Upper lobe of left lung (tissue), 6 donors: Measurements from ENCODE around the gene PRDM16. TPM values are rescaled to one million over a fixed set of nuclear protein-coding genes. Genes with fewer than 3 reads are reported as not detected.

Experiments
- ATAC-seq, 2 donors: fragments of 200-7000 bp; cut with Tn5 transposase; one replicate each; pipeline ENCODE4 v1.9.1; 2022; ENCODE audit warnings: mild to moderate bottlenecking in 2 of 2, moderate library complexity in 2 of 2; ENCODE audit not compliant: low FRiP score in 2 of 2
- DNase-seq, 2 donors: peaks; one replicate each; pipeline ENCODE4 v3.0.0-alpha.2; 2019 to 2020
- H3K27ac ChIP-seq, 4 donors: fragments of 200-600 bp; sonication (generic); one replicate each; pipeline ENCODE4 v1.5.1; 2016 to 2019
- H3K27me3 ChIP-seq, 4 donors: fragments of 200-600 bp; sonication (generic); one replicate each; pipeline ENCODE4 v1.5.1; 2017 to 2019
- H3K36me3 ChIP-seq, 4 donors: fragments of 200-600 bp; sonication (generic); one replicate each; pipeline ENCODE4 v1.5.1; 2016 to 2019
- H3K4me1 ChIP-seq, 4 donors: fragments of 200-600 bp; sonication (generic); one replicate each; pipeline ENCODE4 v1.5.1; 2018 to 2019
- H3K4me3 ChIP-seq, 4 donors: fragments of 200-600 bp; sonication (generic); one replicate each; pipeline ENCODE4 v1.5.1; 2017 to 2019; ENCODE audit warnings: mild to moderate bottlenecking in 2 of 4, moderate library complexity in 1 of 4
- H3K9me3 ChIP-seq, 4 donors: fragments of 200-600 bp; sonication (generic); one replicate each; pipeline ENCODE4 v1.5.1; 2018 to 2019
- EP300 ChIP-seq, 4 donors: sonication (generic); formaldehyde crosslinking; IDR thresholded peaks; one replicate each; pipeline ENCODE4 v1.5.1; 2017; ENCODE audit warnings: antibody characterized with exemption in 4 of 4, control low read depth in 2 of 4
- POLR2A ChIP-seq, 4 donors: fragments of 450-650 bp; IDR thresholded peaks; one replicate each; pipeline ENCODE4 v1.5.1; 2016 to 2017; ENCODE audit warnings: antibody characterized with exemption in 4 of 4, mild to moderate bottlenecking in 2 of 4
- POLR2AphosphoS5 ChIP-seq, 2 donors: sonication (generic); formaldehyde crosslinking; IDR thresholded peaks; one replicate each; pipeline ENCODE4 v1.5.1; 2017; ENCODE audit warnings: antibody characterized with exemption in 2 of 2
- WGBS, 2 donors: methylation state at CpG; one replicate each; pipeline ENCODE4 v1.1.5; 2017 to 2018; 5-methylcytosine and 5-hydroxymethylcytosine counted together
- total RNA-seq, 6 donors: library from RNA; depleted of rRNA in 4 of 6; stranded (reverse); fragments of >200 nt in 4 of 6; gene quantifications; one replicate each; pipeline versions ENCODE4 v1.1.0 to v1.2.1, GENCODE V29; 2016 to 2021
- TF ChIP-seq, protein P1 (sequence below), 6 experiments: fragments of 450-650 bp in 4 of 6; fragments of 200-600 bp in 2 of 6; sonication (generic) in 2 of 6; IDR thresholded peaks; one replicate each; pipeline ENCODE4 v1.5.1; 2016 to 2019; ENCODE audit warnings: antibody characterized with exemption in 6 of 6
- donor health status: DM: no; HTN: no; CAD: no; lungs with moderate emphysema.
- donor health status: DM: no; HTN: yes; CAD: no; lungs with severe emphysema.

Gene PRDM16
- total RNA-seq, 6 donors from 2014 or later, result 12.3 to 54.5 (median 21.2) TPM

DNA sequence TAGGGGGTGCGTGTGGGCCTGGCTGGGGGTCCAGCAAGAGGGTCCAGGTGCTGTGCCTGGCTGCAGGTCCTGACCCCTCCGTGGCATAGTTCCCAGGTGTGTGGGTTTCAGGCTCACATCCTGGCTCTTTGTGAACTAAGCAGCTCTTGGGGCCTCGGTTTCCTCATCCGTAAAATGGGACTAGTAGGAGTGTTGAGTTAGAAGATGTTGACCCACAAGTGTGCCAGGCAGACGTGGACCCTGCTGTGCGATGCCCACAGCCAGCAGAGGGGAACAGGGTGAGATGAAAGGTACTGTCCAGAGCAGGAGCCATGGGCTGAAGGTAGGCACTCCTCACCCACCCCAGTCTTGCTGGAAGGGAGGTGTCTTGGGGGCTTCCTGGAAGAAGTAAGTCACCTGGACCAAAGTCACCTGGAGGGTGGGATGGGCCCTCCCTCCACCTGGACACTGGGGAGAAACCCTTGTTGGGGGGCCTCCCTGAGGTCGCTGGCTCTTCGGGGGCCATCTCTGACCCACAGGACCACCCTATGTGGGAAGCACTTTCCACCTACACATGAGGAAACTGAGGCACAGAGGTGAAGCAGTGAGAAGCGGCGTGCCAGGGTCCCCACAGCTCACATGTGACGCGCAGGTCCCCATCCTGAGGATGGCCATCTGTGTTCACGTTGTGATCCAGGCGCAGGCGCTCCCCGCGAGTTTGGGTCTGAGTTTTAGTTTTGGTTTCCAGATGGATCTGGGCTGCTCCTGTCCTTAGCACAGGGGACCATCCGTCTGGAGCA lies 386.9 kb downstream of the PRDM16 start:
- H3K9me3 ChIP-seq, result no peaks in the 10 kb centered on the region
- peaks cover 0 to 12% (median 0%) of the 10 kb centered on the region in 4 donors for H3K27me3 ChIP-seq
- H3K4me1 ChIP-seq, result peaks cover 22 to 36% (median 29%) of the 10 kb centered on the region in 4 donors
- DNase-seq (no peak), ATAC-seq (no peak)
- H3K27ac ChIP-seq, result peak overlapping the region in 2 of 4 donors; percentile 46 to 82
- WGBS, 2 donors, result 89 to 93% methylated on average over 6 to 18 of the region's 18 CpGs
- TF ChIP-seq EP300 (IDR thresholded peaks at IDR 0.05) (no peak), POLR2A (IDR thresholded peaks at IDR 0.05) (no peak), POLR2AphosphoS5 (IDR thresholded peaks at IDR 0.05) (no peak)
- TF ChIP-seq, protein P1, sequence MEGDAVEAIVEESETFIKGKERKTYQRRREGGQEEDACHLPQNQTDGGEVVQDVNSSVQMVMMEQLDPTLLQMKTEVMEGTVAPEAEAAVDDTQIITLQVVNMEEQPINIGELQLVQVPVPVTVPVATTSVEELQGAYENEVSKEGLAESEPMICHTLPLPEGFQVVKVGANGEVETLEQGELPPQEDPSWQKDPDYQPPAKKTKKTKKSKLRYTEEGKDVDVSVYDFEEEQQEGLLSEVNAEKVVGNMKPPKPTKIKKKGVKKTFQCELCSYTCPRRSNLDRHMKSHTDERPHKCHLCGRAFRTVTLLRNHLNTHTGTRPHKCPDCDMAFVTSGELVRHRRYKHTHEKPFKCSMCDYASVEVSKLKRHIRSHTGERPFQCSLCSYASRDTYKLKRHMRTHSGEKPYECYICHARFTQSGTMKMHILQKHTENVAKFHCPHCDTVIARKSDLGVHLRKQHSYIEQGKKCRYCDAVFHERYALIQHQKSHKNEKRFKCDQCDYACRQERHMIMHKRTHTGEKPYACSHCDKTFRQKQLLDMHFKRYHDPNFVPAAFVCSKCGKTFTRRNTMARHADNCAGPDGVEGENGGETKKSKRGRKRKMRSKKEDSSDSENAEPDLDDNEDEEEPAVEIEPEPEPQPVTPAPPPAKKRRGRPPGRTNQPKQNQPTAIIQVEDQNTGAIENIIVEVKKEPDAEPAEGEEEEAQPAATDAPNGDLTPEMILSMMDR (IDR thresholded peaks at IDR 0.05), result no peak
- no peaks in the 10 kb centered on the region for H3K36me3 ChIP-seq
- H3K4me3 ChIP-seq, result no peak overlapping the region

DNA sequence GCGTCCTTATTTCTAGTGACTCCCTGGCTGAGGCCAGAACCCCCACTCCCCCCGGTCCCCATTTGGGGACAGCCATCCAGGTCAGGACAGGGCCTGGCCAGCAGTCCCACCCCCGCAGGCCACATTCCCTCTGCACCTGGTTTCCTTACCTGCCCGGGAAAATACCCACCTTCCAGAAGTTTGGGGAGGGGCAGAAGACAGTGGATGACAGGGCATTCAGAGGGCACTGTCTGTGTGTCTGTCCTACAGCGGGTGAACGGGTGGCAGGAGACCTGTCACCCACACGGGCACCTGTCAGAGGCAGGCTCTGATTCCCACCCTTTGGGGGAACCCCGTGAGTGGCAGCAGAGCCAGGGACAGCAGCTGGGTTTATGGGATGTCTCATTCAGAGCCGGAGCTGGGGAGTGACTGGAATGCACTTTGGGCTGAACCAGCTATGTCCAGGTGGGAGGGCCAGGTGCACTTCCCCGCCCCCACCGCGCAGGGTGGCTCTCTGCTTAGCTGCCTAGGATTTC lies 387.5 kb downstream of the PRDM16 start:
- Histone ChIP-seq H3K27me3 (peaks cover 0 to 12% (median 0%) of the 10 kb centered on the region in 4 donors), H3K4me1 (peaks cover 22 to 36% (median 29%) of the 10 kb centered on the region in 4 donors), H3K36me3 (no peaks in the 10 kb centered on the region), H3K27ac (no peak overlapping the region), H3K4me3 (no peak overlapping the region), H3K9me3 (no peaks in the 10 kb centered on the region)
- DNase-seq (no peak), ATAC-seq (no peak)
- WGBS, 2 donors, result 80 to 90% methylated on average over 2 to 12 of the region's 12 CpGs
- TF ChIP-seq, protein P1 (IDR thresholded peaks at IDR 0.05), result no peak
- TF ChIP-seq POLR2A (IDR thresholded peaks at IDR 0.05) (no peak), EP300 (IDR thresholded peaks at IDR 0.05) (no peak), POLR2AphosphoS5 (IDR thresholded peaks at IDR 0.05) (no peak)

GRCh38 chr1:3456964-3457909 lies 388.2 kb downstream of the PRDM16 start:
- Histone ChIP-seq H3K27ac (no peak overlapping the region), H3K27me3 (peaks cover 0 to 12% (median 0%) of the 10 kb centered on the region in 4 donors), H3K4me3 (no peak overlapping the region), H3K9me3 (no peaks in the 10 kb centered on the region), H3K4me1 (peaks cover 22 to 36% (median 29%) of the 10 kb centered on the region in 4 donors), H3K36me3 (no peaks in the 10 kb centered on the region)
- 89 to 94% methylated on average over 17 to 29 of the region's 29 CpGs for WGBS, 2 donors
- ATAC-seq (no peak), DNase-seq (peak in 1 of 2 donors; percentile 69)
- TF ChIP-seq POLR2AphosphoS5 (IDR thresholded peaks at IDR 0.05) (no peak), POLR2A (IDR thresholded peaks at IDR 0.05) (no peak), EP300 (IDR thresholded peaks at IDR 0.05) (no peak)
- TF ChIP-seq, protein P1 (IDR thresholded peaks at IDR 0.05), result no peak

- Histone ChIP-seq H3K36me3 (no peaks in the 10 kb centered on the region), H3K4me3 (no peak overlapping the region), H3K27me3 (peaks cover 0 to 12% (median 0%) of the 10 kb centered on the region in 4 donors), H3K4me1 (peaks cover 20 to 31% (median 29%) of the 10 kb centered on the region in 4 donors), H3K9me3 (no peaks in the 10 kb centered on the region), H3K27ac (peak overlapping the region in 2 of 4 donors; percentile 15 to 20)
- peak in 1 of 2 donors; percentile 56 for DNase-seq
- WGBS, 2 donors, result 22 to 52% methylated on average over 8 to 17 of the region's 18 CpGs
- ATAC-seq, result no peak
- TF ChIP-seq POLR2A (IDR thresholded peaks at IDR 0.05) (no peak), EP300 (IDR thresholded peaks at IDR 0.05) (no peak), POLR2AphosphoS5 (IDR thresholded peaks at IDR 0.05) (no peak)
- TF ChIP-seq, protein P1 (IDR thresholded peaks at IDR 0.05), result no peak
Observed at GRCh38 chr1:3457910-3458883, 389.2 kb downstream of the PRDM16 start.
